Measurements from ENCODE around the gene PDE4D.
"Not testable (repeated sequence)": the region's sequence is repeated elsewhere in the genome, so short reads cannot be mapped to it uniquely, and the experiment has no call there.

The PDE4D gene

DNA sequence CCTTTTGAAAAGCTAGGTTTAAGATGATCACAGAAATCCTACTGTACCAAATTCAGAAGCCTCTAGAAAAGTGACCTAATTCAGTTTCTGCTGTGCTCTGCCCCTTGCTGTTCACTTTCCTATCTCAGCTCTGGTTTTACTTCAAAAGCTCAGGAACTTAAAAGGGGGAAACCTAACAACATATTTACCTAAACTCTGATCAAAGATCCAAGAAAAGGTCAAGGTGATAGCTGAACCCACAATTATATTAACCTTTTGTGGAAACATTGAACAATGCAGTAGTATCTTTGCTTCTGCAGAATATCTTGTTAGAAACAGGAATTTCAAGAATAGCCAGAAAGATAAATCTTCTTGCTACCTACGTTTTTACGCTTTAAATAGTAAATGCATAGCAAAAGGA lies 568.5 kb downstream of the PDE4D start:
- no peaks in the 10 kb centered on the region for H4K20me1 ChIP-seq
- TF ChIP-seq Cebpa-rat (IDR thresholded peaks at IDR 0.05), result no peak
- H3K9ac ChIP-seq, result no peak overlapping the region

DNA sequence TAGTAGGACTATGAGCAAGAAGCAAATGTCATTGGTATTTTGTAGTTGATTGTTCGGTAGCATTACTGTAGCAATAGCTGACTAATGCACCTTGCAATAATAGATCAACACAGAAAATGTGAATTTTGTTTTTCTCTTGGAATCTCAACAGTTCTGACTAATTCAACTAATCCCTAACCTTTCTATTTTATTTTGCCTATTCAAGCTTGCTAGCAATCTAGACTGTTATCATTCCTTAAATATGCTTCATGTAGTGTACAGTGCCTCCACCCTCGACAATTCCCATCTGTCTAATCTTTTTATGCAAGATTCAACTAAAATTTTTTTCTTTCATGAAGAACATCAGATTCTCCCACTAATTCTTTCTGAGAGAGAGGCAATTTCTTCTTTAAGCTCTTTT lies 570.6 kb downstream of the PDE4D start:
- Histone ChIP-seq H3K4me1 (no peaks in the 10 kb centered on the region), H3K9me3 (replicated peaks in 1 of 11) (no peaks in the 10 kb centered on the region), H3K4me2 (no peak overlapping the region), H3K36me3 (no peaks in the 10 kb centered on the region), H3K9ac (no peak overlapping the region), H3K4me3 (no peak overlapping the region), H3K27me3 (no peaks in the 10 kb centered on the region), H3K27ac (no peak overlapping the region), H4K20me1 (no peaks in the 10 kb centered on the region)
- TF ChIP-seq Cebpa-rat (IDR thresholded peaks at IDR 0.05), result no peak

More for the DNA sequence above, 568.5 kb downstream of the PDE4D start:
- Histone ChIP-seq H3K9me3 (replicated peaks in 1 of 11) (no peaks in the 10 kb centered on the region), H3K27me3 (no peaks in the 10 kb centered on the region), H3K4me2 (no peak overlapping the region), H3K4me1 (no peaks in the 10 kb centered on the region), H3K27ac (no peak overlapping the region), H3K36me3 (no peaks in the 10 kb centered on the region), H3K4me3 (no peak overlapping the region)

DNA sequence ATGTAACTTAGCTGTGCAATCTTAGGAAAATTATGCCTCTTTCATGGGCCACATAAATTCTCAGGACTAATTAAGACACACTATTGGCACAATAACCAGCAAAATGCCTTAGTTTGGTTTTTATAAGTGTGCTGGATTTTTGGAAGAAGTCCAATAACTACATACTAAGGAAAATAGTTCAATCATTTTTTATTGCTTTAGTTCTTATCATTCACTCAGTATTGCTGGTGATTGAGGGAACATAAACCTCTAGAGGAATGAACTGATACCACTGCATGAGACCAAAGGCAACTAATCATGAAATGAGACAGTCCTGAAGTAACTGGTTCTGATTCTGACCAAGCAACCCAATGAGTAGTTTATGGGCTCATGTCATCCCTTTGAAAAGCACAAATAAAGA lies 571.5 kb downstream of the PDE4D start:
- no peak overlapping the region for H3K27ac ChIP-seq
- no peak overlapping the region for H3K9ac ChIP-seq
- no peaks in the 10 kb centered on the region for H3K27me3 ChIP-seq
- no peak overlapping the region for H3K4me2 ChIP-seq
- H4K20me1 ChIP-seq, result no peaks in the 10 kb centered on the region
- H3K36me3 ChIP-seq, result no peaks in the 10 kb centered on the region
- H3K9me3 ChIP-seq (replicated peaks in 1 of 11), result no peaks in the 10 kb centered on the region
- no peaks in the 10 kb centered on the region for H3K4me1 ChIP-seq
- no peak overlapping the region for H3K4me3 ChIP-seq
- no peak for TF ChIP-seq Cebpa-rat (IDR thresholded peaks at IDR 0.05)

DNA sequence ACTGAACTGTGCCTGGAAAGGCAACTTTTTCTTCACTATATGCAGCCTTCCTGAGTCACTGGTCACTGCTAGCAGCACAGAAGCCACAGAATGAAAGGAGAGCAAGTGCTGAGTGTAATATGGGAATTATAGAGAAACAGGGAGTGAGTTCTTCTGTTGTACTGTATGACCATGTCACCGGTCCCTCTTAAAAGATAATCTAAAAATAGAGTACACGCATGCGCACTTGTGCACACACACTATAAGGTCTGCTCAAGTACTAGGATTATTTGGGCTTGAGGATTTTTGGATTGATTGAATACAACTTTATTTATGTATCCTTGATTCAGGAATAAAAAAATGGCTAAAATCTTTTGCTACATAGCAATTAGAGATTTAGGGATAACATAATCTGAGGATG lies 571.9 kb downstream of the PDE4D start:
- no peaks in the 10 kb centered on the region for H3K4me1 ChIP-seq
- H3K36me3 ChIP-seq, result no peaks in the 10 kb centered on the region
- no peak overlapping the region for H3K9ac ChIP-seq
- no peak overlapping the region for H3K27ac ChIP-seq
- H3K4me2 ChIP-seq, result no peak overlapping the region
- H3K27me3 ChIP-seq, result no peaks in the 10 kb centered on the region
- TF ChIP-seq Cebpa-rat (IDR thresholded peaks at IDR 0.05), result no peak
- H3K9me3 ChIP-seq (replicated peaks in 1 of 11), result no peaks in the 10 kb centered on the region
- no peak overlapping the region for H3K4me3 ChIP-seq
- H4K20me1 ChIP-seq, result no peaks in the 10 kb centered on the region

DNA sequence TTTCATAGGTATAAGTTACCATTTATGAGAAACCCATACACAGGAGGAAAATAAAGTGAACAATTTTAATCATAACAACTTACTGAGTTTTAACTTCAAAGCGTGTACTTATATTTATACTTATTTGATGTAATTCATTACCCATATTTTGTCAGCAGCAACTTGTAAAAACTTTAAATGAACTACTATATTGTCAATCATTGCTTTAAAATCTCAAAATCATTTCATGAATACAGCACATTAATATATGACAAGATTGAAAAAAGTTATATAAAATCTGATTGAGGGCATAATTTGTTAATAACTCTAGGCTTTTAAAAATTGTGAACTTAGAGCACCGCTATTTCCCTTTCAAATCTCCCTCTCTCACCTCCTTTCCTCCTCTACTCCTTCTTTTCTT lies 573.1 kb downstream of the PDE4D start:
- no peaks in the 10 kb centered on the region for H3K36me3 ChIP-seq
- no peaks in the 10 kb centered on the region for H3K27me3 ChIP-seq
- H3K9me3 ChIP-seq (replicated peaks in 1 of 11), result peaks cover 0 to 4% (median 0%) of the 10 kb centered on the region in 11 experiments; a peak in 1 of 22 replicates
- H3K4me2 ChIP-seq, result no peak overlapping the region
- H3K9ac ChIP-seq, result no peak overlapping the region
- no peaks in the 10 kb centered on the region for H4K20me1 ChIP-seq
- H3K27ac ChIP-seq, result no peak overlapping the region
- TF ChIP-seq Cebpa-rat (IDR thresholded peaks at IDR 0.05), result no peak
- H3K4me3 ChIP-seq, result no peak overlapping the region
- H3K4me1 ChIP-seq, result no peaks in the 10 kb centered on the region

DNA sequence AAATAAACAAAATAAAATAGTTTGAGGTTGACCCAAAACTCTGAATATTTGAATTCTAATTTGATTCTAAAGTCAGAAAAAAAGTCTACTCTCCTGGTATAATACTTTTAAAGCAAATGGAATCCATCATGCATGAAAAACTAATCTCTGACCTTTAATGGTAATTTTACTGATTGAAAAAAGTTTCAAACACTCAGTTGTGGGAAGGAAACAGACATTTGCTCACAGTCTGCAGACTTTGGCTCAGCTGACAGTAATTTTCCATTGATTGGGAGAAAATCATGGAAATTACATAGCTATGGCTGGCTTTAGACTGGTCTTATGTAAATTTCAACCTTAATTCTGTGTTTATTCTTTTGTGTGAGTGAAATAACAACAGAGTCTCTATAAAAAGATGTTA lies 574.3 kb downstream of the PDE4D start:
- Histone ChIP-seq H4K20me1 (no peaks in the 10 kb centered on the region), H3K27ac (no peak overlapping the region), H3K36me3 (no peaks in the 10 kb centered on the region), H3K9me3 (replicated peaks in 1 of 11) (peaks cover 0 to 7% (median 0%) of the 10 kb centered on the region in 11 experiments; a peak in 1 of 22 replicates), H3K4me3 (no peak overlapping the region), H3K27me3 (no peaks in the 10 kb centered on the region), H3K4me1 (no peaks in the 10 kb centered on the region), H3K9ac (no peak overlapping the region), H3K4me2 (no peak overlapping the region)
- TF ChIP-seq Cebpa-rat (IDR thresholded peaks at IDR 0.05), result no peak

DNA sequence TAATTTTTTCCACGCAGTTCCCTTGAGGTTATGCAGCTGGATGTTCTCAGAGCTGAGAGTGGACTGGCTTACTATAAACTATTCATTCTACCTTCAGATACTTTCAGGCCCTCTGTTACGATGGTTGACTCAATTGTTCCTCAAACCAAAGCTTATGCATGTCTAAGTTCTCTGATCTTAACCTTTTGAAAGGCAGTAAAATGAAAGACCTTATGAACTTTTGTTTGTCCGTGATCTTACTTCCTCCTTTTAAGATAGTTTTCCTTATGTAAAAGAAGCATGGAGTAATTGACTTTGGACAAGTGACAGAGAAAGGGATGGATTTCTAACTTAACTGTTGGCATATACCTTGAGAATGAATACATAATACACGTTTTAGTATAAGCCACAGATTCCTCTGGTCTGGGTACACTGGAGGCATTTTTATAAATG lies 575.7 kb downstream of the PDE4D start:
- Histone ChIP-seq H3K27ac (no peak overlapping the region), H3K36me3 (no peaks in the 10 kb centered on the region), H3K4me3 (no peak overlapping the region), H3K27me3 (no peaks in the 10 kb centered on the region), H3K4me1 (no peaks in the 10 kb centered on the region), H3K9ac (no peak overlapping the region), H3K9me3 (replicated peaks in 1 of 11) (peaks cover 0 to 7% (median 0%) of the 10 kb centered on the region in 11 experiments; a peak in 1 of 22 replicates), H4K20me1 (no peaks in the 10 kb centered on the region), H3K4me2 (no peak overlapping the region)
- no peak for TF ChIP-seq Cebpa-rat (IDR thresholded peaks at IDR 0.05)

DNA sequence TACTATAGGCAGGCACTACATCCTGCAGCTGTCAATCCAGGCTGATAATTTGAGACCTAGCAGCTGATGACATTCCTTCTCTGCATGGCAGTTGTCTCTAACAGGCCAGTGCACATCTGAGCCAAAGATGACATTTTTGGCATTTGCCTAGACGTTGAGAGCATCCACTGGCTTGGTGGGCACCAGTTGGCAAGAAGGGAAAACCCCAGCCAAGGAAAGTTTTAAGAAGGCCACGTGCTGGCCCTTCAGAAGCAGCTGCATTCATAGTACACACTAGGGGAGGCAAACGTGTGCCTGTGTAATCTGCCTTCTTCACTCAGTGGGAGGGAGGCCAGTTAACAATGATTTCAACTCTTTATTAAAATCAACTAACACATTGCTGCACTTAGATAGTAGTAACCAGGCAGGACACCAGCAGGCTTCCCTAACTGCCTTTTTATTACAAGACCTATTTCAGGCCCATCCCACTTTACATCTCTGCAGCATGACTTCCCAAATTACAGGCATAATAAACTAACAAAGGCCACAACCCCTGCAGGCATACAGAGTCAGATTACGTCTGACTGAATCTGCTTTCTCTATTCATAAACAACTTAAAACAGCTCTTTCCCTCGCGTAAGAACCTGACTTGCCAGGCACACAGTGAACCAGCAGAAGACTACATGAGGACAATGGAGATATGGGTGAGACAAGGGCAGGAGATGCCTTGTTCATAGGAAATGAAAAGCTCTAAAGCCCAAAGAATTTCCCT lies 576.3 kb downstream of the PDE4D start:
- peaks cover 0 to 7% (median 0%) of the 10 kb centered on the region in 11 experiments; a peak in 1 of 22 replicates for H3K9me3 ChIP-seq (replicated peaks in 1 of 11)
- H3K36me3 ChIP-seq, result no peaks in the 10 kb centered on the region
- H4K20me1 ChIP-seq, result no peaks in the 10 kb centered on the region
- no peaks in the 10 kb centered on the region for H3K27me3 ChIP-seq
- H3K4me1 ChIP-seq, result no peaks in the 10 kb centered on the region
- no peak overlapping the region for H3K4me2 ChIP-seq
- no peak overlapping the region for H3K4me3 ChIP-seq
- H3K9ac ChIP-seq, result no peak overlapping the region
- no peak for TF ChIP-seq Cebpa-rat (IDR thresholded peaks at IDR 0.05)
- H3K27ac ChIP-seq, result no peak overlapping the region

DNA sequence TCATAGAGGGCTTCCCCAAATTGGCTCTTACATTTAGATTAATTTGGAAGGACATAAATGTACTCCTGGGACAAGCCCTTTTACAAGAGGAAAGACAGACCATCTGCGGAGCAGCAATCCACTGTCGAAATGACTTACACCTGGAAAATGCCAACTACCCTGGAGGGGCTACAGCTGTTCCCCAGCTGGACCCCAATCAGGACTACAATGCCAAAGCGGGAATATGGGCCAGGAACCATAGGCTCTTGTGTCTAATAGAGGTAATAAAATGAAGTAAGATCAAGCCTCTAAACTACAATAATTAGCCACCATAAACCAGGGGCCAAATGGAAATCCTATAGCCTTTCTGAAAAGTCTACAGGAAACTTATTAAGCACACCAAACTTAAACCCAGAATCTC lies 581.3 kb downstream of the PDE4D start:
- Histone ChIP-seq H3K27ac (no peak overlapping the region), H3K9me3 (replicated peaks in 1 of 11) (peaks cover 0 to 7% (median 0%) of the 10 kb centered on the region in 11 experiments; a peak in 1 of 22 replicates), H3K27me3 (no peaks in the 10 kb centered on the region), H4K20me1 (no peaks in the 10 kb centered on the region), H3K4me2 (no peak overlapping the region), H3K4me1 (no peaks in the 10 kb centered on the region), H3K36me3 (no peaks in the 10 kb centered on the region), H3K4me3 (no peak overlapping the region), H3K9ac (no peak overlapping the region)
- no peak for TF ChIP-seq Cebpa-rat (IDR thresholded peaks at IDR 0.05)

DNA sequence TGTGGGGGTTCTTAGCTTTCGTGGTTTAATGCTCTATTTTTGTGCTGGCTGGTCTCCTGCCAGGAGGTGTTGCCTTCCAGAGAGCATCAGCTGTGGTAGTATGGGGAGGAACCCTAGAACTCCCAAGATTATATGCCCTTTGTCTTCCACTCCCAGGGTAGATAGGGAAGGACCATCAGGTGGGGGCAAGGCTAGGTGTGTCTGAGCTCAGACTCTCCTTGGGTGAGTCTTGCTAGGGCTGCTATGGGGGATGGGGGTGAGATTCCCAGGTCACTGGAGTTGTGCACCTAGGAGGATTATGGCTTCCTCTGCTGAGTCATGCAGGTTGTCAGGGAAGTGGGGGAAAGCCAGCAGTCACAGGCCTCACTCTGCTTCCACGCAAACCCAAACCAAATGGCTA lies 584.8 kb downstream of the PDE4D start:
- not testable (repeated sequence) for H3K27ac ChIP-seq; H3K9ac ChIP-seq; H3K4me2 ChIP-seq; H4K20me1 ChIP-seq; H3K27me3 ChIP-seq; H3K36me3 ChIP-seq; H3K4me1 ChIP-seq; H3K9me3 ChIP-seq (replicated peaks in 1 of 11); H3K4me3 ChIP-seq

DNA sequence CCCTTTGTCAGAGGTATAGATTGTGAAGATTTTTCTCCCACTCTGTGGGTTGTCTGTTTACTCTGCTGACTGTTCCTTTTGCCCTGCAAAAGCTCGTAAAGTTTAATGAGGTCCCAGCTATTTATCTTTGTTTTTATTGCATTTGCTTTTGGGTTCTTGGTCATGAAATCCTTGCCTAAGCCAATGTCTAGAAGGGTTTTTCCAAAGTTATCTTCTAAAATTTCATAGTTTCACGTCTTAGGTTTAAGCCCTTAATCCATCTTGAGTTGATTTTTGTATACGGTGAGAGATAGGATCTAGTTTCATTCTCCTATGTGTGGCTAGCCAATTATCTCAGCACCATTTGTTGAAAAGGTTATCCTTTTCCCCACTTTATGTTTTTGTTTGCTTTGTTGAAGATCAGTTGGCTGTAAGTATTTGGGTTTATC lies 590.2 kb downstream of the PDE4D start:
- H3K27ac ChIP-seq, H3K36me3 ChIP-seq, H4K20me1 ChIP-seq, H3K4me3 ChIP-seq, H3K4me2 ChIP-seq, H3K9ac ChIP-seq, H3K27me3 ChIP-seq: not testable (repeated sequence)
- peaks cover 0 to 25% (median 0%) of the 10 kb centered on the region in 11 experiments; a peak in 3 of 22 replicates for H3K9me3 ChIP-seq (replicated peaks in 1 of 11)
- H3K4me1 ChIP-seq, result peaks cover 0 to 12% (median 4%) of the 10 kb centered on the region in 10 experiments; a peak in 8 of 20 replicates

DNA sequence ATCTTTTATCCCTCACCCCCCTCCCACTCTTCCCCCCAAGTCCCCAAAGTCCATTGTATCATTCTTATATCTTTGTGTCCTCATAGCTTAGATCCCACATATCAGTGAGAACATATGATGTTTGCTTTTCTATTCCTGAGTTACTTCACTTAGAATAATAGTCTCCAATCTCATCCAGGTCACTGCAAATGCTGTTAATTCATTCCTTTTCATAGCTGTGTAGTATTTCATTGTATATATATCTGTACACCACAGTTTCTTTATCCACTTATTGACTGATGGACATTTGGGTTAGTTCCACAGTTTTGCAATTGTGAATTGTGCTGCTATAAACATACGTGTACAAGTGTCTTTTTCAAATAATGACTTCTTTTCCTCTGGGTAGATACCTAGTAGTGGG lies 591.0 kb downstream of the PDE4D start:
- not testable (repeated sequence) for H3K27me3 ChIP-seq, H3K27ac ChIP-seq, H3K4me3 ChIP-seq, H3K4me2 ChIP-seq, H4K20me1 ChIP-seq, H3K36me3 ChIP-seq, H3K9ac ChIP-seq
- Histone ChIP-seq H3K4me1 (peaks cover 0 to 12% (median 4%) of the 10 kb centered on the region in 10 experiments; a peak in 8 of 20 replicates), H3K9me3 (replicated peaks in 1 of 11) (peaks cover 0 to 25% (median 0%) of the 10 kb centered on the region in 11 experiments; a peak in 3 of 22 replicates)

Data from BLaER1 treated with 17β-estradiol and CSF1 and Interleukin-3, amounts not matched to agents 10 nM and 100 nM (cell line).